Astrocyte (in vitro differentiated cells and primary cell): ENCODE results near the gene PLEKHG4B. TPM values are rescaled to one million over a fixed set of nuclear protein-coding genes. Genes with fewer than 3 reads are reported as not detected.

Experiments used
- DNase-seq: peaks from one replicate; pipeline ENCODE4 v3.0.0-alpha.2; 2010; ENCODE audit warnings: low read depth
- FAIRE-seq: peaks from 2 replicates; lab custom pipeline; 2011; peaks lifted over from hg19 to GRCh38; lab: Jason Lieb, UNC
- H2AFZ ChIP-seq: 2 replicates; pipeline ENCODE4 v1.6.0; 2012; ENCODE audit warnings: low read depth, low read length, inconsistent platforms
- H3K27ac ChIP-seq: 2 replicates; pipeline ENCODE4 v1.5.1; 2011; ENCODE audit warnings: low read depth, low read length, inconsistent platforms
- H3K27me3 ChIP-seq: 2 replicates; pipeline ENCODE4 v1.6.0; 2011; ENCODE audit warnings: low read length, inconsistent platforms; ENCODE audit not compliant: insufficient read depth
- H3K36me3 ChIP-seq: 2 replicates; pipeline ENCODE4 v1.5.1; 2011; ENCODE audit warnings: low read length, inconsistent platforms; ENCODE audit not compliant: insufficient read depth
- H3K4me1 ChIP-seq: 2 replicates; pipeline ENCODE4 v1.5.1; 2011; ENCODE audit warnings: low read length, inconsistent platforms; ENCODE audit not compliant: insufficient read depth
- H3K4me2 ChIP-seq: 2 replicates; pipeline ENCODE4 v1.6.0; 2012; ENCODE audit warnings: low read length, inconsistent platforms
- H3K4me3 ChIP-seq: 2 replicates; pipeline ENCODE4 v1.5.1; 2011; ENCODE audit warnings: low read depth, mild to moderate bottlenecking, low read length, inconsistent platforms; ENCODE audit not compliant: insufficient read depth
- H3K79me2 ChIP-seq: 2 replicates; pipeline ENCODE4 v1.6.0; 2012; ENCODE audit warnings: mild to moderate bottlenecking, low read length, inconsistent platforms; ENCODE audit not compliant: insufficient read depth
- H3K9ac ChIP-seq: 2 replicates; pipeline ENCODE4 v1.6.0; 2012; ENCODE audit warnings: mild to moderate bottlenecking, low read length, inconsistent platforms
- H3K9me3 ChIP-seq: 2 replicates; pipeline ENCODE4 v1.5.1; 2012; ENCODE audit warnings: low read depth, mild to moderate bottlenecking, low read length, inconsistent platforms; ENCODE audit not compliant: insufficient read depth
- H4K20me1 ChIP-seq: 2 replicates; pipeline ENCODE4 v1.6.0; 2012; ENCODE audit warnings: low read length, inconsistent platforms; ENCODE audit not compliant: insufficient read depth
- H3K27ac Mint-ChIP-seq: one replicate; pipeline ENCODE4 v1.8.0; 2021; ENCODE audit warnings: mild to moderate bottlenecking, mixed read lengths; ENCODE audit not compliant: unreplicated experiment
- H3K27me3 Mint-ChIP-seq: one replicate; pipeline ENCODE4 v1.8.0; 2021; ENCODE audit warnings: low read depth, mixed read lengths; ENCODE audit not compliant: unreplicated experiment
- H3K36me3 Mint-ChIP-seq: one replicate; pipeline ENCODE4 v1.8.0; 2021; ENCODE audit warnings: low read depth, mixed read lengths; ENCODE audit not compliant: unreplicated experiment
- H3K4me1 Mint-ChIP-seq: one replicate; pipeline ENCODE4 v1.8.0; 2021; ENCODE audit warnings: low read depth, mixed read lengths; ENCODE audit not compliant: unreplicated experiment
- H3K4me3 Mint-ChIP-seq: one replicate; pipeline ENCODE4 v1.8.0; 2021; ENCODE audit warnings: mild to moderate bottlenecking, moderate library complexity, mixed read lengths; ENCODE audit not compliant: unreplicated experiment
- H3K9me3 Mint-ChIP-seq: one replicate; pipeline ENCODE4 v1.8.0; 2021; ENCODE audit warnings: mild to moderate bottlenecking, mixed read lengths; ENCODE audit not compliant: unreplicated experiment
- EZH2 ChIP-seq: IDR thresholded peaks from 2 replicates; pipeline ENCODE4 v1.6.1; 2012; ENCODE audit warnings: mild to moderate bottlenecking, low read length, inconsistent platforms; ENCODE audit not compliant: insufficient read depth
- total RNA-seq: library from RNA; stranded (reverse); gene quantifications from 2 replicates; pipeline ENCODE4 v1.2.1, GENCODE V29; 2021
- TF ChIP-seq, protein P1 (sequence below): IDR thresholded peaks from 2 replicates; pipeline ENCODE4 v1.5.1; 2011; ENCODE audit warnings: low read depth, mild to moderate bottlenecking, inconsistent platforms, low read length, moderate library complexity; ENCODE audit not compliant: insufficient read depth

The PLEKHG4B gene
- total RNA-seq, 1 donor from 2014 or later, result 8.1 TPM

DNA sequence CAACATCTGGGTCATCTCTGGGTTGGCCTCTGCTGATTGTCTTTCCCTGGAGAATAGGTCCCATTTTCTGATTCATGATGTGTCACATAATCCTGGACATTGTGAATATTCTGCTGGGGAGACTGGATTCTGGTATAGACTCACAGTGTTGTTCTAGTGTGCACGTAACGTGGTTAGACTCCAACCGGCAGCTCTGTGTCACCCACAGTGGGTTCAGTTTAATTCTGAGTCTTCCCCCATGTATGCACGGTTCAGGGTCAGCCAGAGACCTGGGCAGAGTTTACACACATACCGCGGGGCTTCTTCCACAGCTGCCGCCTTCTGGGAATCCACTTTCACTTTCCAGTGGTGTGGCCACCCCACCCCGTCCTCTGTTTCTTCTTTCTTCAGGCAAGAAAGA is 61.3 kb downstream of the PLEKHG4B start:
- Histone ChIP-seq H3K4me3 (no peak overlapping the region), H3K4me1 (peaks cover 29% of the 10 kb centered on the region), H3K27ac (peak overlapping the region; percentile 84), H3K79me2 (no peaks in the 10 kb centered on the region), H3K36me3 (peaks cover 6% of the 10 kb centered on the region), H4K20me1 (no peaks in the 10 kb centered on the region), H2AFZ (no peak overlapping the region), H3K27me3 (no peaks in the 10 kb centered on the region), H3K9me3 (no peaks in the 10 kb centered on the region), H3K4me2 (peak overlapping the region; percentile 58), H3K9ac (peak overlapping the region; percentile 64)
- Mint-ChIP-seq H3K27ac (no peak overlapping the region), H3K4me1 (peaks cover 5% of the 10 kb centered on the region), H3K36me3 (peaks cover 11% of the 10 kb centered on the region), H3K4me3 (no peak overlapping the region), H3K9me3 (peaks cover 2% of the 10 kb centered on the region), H3K27me3 (peaks cover 17% of the 10 kb centered on the region)
- DNase-seq (peak; percentile 69), FAIRE-seq (peak; percentile 23)
- TF ChIP-seq, protein P1, sequence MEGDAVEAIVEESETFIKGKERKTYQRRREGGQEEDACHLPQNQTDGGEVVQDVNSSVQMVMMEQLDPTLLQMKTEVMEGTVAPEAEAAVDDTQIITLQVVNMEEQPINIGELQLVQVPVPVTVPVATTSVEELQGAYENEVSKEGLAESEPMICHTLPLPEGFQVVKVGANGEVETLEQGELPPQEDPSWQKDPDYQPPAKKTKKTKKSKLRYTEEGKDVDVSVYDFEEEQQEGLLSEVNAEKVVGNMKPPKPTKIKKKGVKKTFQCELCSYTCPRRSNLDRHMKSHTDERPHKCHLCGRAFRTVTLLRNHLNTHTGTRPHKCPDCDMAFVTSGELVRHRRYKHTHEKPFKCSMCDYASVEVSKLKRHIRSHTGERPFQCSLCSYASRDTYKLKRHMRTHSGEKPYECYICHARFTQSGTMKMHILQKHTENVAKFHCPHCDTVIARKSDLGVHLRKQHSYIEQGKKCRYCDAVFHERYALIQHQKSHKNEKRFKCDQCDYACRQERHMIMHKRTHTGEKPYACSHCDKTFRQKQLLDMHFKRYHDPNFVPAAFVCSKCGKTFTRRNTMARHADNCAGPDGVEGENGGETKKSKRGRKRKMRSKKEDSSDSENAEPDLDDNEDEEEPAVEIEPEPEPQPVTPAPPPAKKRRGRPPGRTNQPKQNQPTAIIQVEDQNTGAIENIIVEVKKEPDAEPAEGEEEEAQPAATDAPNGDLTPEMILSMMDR, result no peak
- TF ChIP-seq EZH2, result no peak

DNA sequence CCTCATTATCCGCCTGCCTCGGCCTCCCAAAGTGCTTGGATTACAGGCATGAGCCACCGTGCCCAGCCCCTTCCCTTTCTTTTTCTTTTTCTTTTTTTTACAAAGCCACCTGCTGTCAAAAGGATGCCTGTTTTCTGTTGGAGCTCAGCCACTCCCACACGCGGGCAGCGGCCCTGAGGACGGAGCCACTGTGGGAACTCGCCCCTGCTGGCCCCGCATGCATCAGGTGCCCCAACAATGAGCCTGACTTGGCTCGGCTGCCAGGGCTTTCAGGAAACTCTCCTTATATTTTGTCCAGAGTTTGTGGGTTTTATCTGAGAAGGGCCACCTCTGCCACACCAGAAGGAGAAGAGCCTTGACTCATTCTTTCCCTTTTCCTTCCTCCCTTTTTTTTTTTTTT is 62.3 kb downstream of the PLEKHG4B start:
- no peak overlapping the region for H3K4me3 ChIP-seq
- no peaks in the 10 kb centered on the region for H3K79me2 ChIP-seq
- H3K36me3 ChIP-seq, result peaks cover 6% of the 10 kb centered on the region
- Mint-ChIP-seq H3K27ac (peak overlapping the region; percentile 77), H3K36me3 (peaks cover 11% of the 10 kb centered on the region), H3K27me3 (peaks cover 17% of the 10 kb centered on the region), H3K4me1 (peaks cover 7% of the 10 kb centered on the region), H3K9me3 (peaks cover 1% of the 10 kb centered on the region), H3K4me3 (no peak overlapping the region)
- DNase-seq (no peak), FAIRE-seq (no peak)
- H3K9ac ChIP-seq, result no peak overlapping the region
- H4K20me1 ChIP-seq, result no peaks in the 10 kb centered on the region
- H3K27me3 ChIP-seq, result no peaks in the 10 kb centered on the region
- H3K4me2 ChIP-seq, result no peak overlapping the region
- H3K4me1 ChIP-seq, result peaks cover 39% of the 10 kb centered on the region
- TF ChIP-seq, protein P1, result no peak
- TF ChIP-seq EZH2, result no peak
- H3K27ac ChIP-seq, result no peak overlapping the region
- H3K9me3 ChIP-seq, result no peaks in the 10 kb centered on the region
- no peak overlapping the region for H2AFZ ChIP-seq

DNA sequence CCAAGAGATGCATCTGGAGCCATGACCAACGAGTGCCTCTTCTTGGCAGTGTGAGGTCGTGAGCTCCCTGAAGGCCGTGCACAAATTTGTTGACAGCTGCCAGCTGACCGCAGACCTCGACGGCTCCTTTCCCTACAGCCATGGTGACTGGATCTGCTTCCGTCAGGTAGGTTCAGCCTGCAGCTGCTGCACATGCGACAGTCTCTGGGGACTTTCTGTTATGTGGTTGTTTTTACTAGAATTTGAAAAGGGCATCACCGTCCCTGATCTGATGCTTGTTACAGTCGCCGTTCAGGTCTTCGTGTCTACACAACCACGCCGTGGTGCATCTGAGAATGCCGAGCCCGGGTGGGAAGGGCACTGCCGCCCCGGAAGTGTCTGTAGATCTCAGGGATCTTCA is 62.9 kb downstream of the PLEKHG4B start:
- no peak overlapping the region for H3K4me3 Mint-ChIP-seq

More for the DNA sequence above, 62.9 kb downstream of the PLEKHG4B start:
- H3K4me3 ChIP-seq, result no peak overlapping the region
- Mint-ChIP-seq H3K36me3 (peaks cover 9% of the 10 kb centered on the region), H3K9me3 (no peaks in the 10 kb centered on the region), H3K4me1 (peaks cover 13% of the 10 kb centered on the region), H3K27me3 (peaks cover 19% of the 10 kb centered on the region), H3K27ac (no peak overlapping the region)
- TF ChIP-seq EZH2, result no peak
- TF ChIP-seq, protein P1, result no peak
- no peak overlapping the region for H3K4me2 ChIP-seq
- H2AFZ ChIP-seq, result no peak overlapping the region
- FAIRE-seq (no peak), DNase-seq (no peak)
- H3K4me1 ChIP-seq, result peaks cover 45% of the 10 kb centered on the region
- no peak overlapping the region for H3K9ac ChIP-seq
- H3K27me3 ChIP-seq, result no peaks in the 10 kb centered on the region
- H3K79me2 ChIP-seq, result no peaks in the 10 kb centered on the region
- H3K9me3 ChIP-seq, result no peaks in the 10 kb centered on the region
- no peak overlapping the region for H3K27ac ChIP-seq
- no peaks in the 10 kb centered on the region for H4K20me1 ChIP-seq
- H3K36me3 ChIP-seq, result peaks cover 6% of the 10 kb centered on the region
